GM18873 (cell line): ENCODE data around the gene STAT2.
"Not testable (repeated sequence)": the region's sequence is repeated elsewhere in the genome, so short reads cannot be mapped to it uniquely, and the experiment has no call there.

Source experiments
- ATAC-seq: cut with Tn5 transposase; IDR thresholded peaks from one replicate; pipeline ENCODE4 v1.9.1; 2021; ENCODE audit warnings: mild to moderate bottlenecking, moderate library complexity, moderate number of reproducible peaks; ENCODE audit not compliant: unreplicated experiment, low FRiP score

The STAT2 gene

DNA sequence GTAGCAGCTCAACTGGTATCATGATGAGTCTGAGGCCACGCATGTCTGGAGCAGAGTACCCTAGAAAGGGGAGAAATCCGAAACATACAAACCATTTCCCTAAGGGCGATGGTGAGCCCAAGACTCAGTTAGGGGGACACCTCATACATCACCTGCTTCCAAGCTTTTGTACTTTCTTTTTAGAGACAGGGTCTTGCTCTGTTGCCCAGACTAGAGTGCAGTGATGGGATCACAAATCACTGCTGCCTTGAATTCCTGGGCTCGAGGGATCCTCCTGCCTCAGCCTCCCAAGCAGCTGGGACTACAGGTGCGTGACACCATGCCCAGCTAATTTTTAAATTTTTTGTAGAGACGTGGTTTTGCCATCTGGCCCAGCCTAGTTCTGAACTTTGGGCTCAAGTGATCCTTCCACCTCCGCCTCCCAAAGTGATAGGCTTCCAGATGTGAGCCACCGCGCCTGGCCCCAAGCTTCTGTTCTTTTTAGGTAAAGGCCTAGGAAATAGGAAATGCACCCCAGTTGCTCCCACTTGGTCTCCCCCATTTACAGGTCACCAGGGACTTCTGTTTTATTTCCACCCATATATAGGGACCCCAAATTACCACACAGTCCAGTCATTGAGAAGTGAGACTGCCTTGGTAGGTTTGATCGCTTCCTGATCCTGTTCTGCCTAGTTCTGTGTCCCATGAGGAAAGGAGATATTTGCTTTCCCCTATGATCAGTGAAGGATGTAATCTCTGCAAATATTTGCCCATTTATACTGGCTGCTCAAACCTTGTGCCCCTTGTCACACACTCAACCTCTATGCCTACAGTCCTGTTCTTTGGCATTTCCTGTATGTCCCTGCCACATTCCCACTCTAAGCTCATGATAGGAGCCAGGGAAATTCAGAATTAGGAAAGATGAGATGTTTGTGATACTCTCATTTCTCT is 2.5 kb upstream of the STAT2 start, which contains the start of gene APOF:
APOF (minus strand) TSS at position 728 of the 930 bp plus-strand sequence; CDS start at position 616, 112 bp downstream.
- ATAC-seq, result no peak

DNA sequence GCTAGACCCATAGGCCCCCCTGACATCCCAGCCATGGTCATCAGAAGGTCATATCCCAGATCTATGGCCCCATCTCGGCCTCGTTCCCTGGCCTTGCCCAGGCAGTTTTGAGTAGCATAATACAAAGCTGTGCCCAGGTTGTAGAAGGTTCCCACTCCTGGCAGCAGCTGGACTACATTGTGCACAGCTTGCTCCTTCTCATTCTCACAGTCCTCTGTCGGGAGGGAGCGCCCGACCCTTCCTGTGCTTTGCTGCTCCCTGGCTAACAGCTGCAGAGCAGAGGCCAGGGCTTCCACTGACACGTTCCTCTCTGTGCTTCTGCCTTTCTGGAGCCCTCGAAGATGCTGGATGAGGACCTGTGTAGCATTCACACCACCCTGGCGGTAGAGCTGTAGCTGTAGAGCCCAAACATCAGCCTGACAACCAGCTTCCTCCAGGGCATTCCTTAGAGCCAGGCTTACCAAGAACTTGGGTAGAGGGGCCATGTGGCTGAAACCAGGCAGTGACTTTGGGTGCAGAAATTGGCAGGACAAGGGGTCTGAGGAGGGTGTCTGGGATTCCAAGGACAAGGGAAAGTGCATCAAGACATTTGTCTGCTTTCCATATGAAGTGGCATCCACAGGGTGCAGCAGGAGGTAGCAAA is 1.7 kb upstream of the STAT2 start:
- no peak for ATAC-seq

DNA sequence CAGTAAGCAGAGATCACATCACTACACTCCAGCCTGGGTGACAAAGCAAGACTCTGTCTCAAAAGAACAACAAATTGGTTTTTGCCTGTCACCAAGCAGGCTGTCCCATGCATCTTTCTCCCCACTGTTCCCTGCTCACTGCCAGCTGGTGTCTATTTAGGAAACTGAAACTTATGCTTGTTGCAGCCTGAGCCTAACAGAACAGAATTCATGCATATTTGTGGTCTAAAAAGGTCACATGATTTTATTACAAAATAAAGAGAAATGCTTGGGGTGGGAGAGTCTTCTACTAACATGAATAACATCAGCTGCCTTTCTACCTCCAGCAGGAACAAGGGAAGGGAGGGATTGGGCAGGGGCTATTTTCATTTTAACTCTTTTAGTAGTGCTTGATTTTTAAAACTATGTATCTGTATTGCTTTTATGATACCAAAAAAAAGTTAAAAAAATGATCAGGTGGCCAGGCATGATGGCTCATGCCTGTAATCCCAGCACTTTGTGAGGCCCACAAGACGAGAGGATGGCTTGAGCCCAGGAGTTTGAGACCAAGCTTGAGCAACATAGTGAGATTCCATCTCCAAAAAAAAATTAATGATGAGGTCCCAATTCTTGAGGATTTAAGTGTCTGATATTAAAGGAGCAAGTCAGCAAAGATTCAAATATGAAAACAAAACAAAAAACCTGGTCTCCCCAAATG is 923 bp downstream of the STAT2 start:
- ATAC-seq, result no peak

DNA sequence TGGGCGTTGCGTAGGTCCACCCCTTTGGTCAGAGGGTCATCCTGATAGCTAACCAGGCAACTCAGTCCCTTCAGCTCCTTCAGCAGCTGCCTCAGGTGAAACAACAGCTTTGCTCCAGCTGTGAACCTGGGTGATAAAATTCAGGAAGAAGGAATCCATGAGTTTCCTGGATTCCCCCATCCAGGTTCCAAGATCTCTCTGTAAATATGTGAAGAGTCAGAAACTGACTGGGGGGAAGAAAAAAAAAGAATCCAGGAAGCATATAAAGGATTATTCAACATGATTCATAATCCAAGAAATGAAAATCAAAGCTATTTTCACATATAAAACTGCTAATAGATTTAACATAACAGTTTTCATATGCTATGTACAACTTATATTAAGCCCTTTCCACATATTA is 8.6 kb downstream of the STAT2 start:
- no peak for ATAC-seq

DNA sequence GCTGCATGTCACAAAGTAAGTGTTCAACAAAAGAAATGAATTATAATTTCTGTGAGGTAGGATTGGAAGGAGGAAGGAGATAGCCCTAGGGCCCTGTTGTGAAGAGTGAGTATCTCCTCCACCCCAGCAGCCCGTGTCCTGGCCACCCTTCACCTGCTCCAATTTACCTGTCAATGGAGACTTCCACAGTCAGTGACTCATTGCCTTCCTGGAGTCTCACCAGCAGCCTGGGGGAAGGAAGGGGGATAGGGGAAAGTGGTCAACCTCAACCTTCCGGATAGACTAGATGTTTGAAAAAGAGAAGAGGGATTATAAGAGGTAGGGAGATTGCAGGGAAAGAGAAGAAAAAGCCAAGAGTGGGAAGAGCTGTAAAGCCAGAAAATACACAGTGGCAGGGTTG is 9.2 kb downstream of the STAT2 start:
- ATAC-seq, result no peak

DNA sequence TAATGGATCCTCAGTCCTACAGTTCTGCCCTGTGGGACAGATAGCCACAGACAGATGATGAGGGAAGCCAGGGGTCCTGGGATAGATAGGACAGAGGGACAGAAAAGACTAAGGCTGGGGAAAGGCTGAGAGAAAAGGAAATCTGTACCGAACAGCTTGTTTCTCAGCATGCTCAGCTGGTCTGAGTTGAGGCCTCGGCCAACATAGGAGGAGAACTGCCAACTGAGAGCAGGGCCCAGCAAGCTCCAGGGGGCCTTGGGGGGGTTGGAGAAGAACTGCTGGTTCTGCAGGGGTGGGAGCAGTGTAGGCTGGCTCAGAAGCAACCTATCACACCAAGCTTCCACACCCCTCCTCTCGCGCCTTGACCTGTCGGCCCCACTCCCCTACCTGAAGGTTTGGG is 11.1 kb downstream of the STAT2 start:
- ATAC-seq, result no peak

DNA sequence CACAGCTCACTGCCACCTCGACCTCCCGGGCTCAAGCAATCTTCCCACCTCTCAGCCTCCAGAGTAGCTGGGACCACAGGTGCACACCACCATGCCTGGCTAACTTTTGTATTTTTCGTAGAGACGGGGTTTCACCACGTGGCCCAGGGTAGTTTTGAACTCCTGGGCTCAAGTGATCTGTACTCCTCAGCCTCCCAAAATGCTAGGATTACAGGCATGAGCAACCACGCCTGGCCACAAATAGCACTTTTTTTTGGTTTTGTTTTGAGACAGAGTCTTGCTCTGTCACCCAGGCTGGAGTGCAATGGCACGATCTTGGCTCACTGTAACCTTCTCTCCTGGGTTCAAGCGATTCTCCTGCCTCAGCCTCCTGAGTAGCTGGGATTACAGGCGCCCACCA is 12.7 kb downstream of the STAT2 start:
- ATAC-seq, result not testable (repeated sequence)

DNA sequence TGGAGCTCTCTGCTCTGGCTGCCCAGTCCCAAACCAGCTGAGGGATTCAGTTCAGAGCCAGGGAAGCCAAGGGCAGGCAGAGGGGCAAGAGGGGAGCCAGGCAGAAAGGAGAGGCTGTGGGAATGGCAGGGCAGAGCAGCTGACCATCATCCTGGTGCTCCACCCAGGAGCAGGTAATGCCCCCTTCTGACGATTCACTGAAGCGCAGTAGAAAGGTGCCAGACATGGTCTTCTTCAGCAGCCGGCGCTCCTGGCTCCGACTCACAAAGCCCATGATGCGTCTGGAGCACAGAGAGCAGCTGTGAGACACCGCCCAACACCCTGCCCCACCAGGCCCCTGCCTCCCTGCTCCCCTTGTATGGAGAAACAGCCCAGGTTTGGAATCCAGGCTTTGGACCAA is 13.2 kb downstream of the STAT2 start:
- no peak for ATAC-seq

DNA sequence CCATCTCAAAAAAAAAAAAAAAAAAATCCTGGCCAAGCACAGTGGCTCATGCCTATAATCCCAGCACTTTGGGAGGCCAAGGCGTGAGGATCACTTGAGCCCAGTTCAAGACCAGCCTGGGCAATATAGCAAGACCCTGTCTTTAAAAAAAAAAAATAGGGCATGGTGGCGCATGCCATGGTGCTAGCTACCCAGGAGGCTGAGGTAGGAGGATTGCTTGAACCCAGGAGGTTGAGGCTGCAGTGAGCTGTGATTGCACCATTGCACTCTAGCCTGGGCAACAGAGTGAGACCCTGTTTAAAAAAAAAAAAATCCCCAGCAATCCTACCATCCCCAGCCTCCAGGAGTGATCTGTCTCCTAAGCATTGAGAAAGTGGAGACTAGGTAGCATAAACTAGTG is 17.6 kb downstream of the STAT2 start:
- not testable (repeated sequence) for ATAC-seq

DNA sequence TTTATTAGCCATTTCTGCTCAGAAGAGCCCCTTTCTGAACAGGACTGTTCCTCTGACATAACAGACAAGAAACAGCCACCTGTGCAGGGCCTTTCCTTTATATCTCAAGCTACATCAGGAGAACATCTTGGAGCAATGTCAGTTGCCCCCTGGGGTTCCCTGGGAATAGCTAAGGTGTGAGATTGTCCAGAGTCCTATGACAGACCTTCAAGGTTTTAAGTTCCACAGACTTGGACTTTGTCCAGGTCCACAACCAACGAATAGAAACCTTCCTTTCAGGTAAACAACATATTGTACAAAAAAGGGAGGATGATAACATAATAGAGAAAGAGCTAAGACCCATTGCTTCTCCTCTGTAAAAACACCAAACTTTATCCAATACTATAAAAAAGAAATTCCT is 18.3 kb downstream of the STAT2 start:
- no peak for ATAC-seq

DNA sequence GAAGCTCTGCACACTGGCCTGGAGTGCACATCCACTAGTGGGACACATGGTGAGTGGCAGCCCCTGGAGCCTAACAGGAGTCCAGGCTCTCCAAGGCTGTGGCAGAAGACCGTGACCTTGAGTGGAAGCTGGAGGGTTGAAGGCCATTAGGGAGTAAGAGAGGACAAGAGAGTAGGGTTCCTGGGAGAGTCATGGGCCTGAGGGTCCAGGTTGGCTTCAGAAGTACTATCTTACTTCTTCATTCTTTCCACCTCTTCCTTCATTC is 20.8 kb downstream of the STAT2 start:
- no peak for ATAC-seq

DNA sequence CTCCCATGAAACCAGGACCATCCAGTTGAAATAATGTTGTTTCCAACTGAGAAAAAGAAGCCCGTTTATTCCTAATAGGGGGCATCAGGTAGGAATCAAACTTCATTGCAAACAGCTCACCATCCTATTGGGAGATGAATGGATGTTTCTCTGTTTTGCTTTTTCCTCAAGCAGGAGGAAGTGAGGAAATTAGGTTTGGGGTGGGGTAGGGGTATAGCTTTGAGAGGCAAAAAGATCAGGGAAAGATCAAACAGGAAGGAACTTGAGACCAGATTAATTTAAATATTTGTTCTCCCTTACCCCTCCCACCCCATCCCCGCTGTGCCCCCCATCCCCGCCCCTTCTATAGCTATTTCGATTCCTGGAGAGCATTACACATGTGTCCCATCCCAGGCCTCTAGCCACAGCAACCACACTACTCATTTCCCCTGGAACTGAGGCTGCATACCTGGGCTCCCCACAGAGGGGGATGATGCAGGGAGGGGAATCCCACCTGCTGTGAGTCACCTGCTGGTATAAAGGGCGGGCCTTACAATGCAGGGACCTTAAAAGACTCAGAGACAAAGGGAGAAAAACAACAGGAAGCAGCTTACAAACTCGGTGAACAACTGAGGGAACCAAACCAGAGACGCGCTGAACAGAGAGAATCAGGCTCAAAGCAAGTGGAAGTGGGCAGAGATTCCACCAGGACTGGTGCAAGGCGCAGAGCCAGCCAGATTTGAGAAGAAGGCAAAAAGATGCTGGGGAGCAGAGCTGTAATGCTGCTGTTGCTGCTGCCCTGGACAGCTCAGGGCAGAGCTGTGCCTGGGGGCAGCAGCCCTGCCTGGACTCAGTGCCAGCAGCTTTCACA is 21.4 kb downstream of the STAT2 start, which contains the start of gene IL23A:
IL23A (plus strand) TSS at position 577 of the 850 bp plus-strand sequence; CDS start at position 738, 161 bp downstream.
- peak; percentile 37 for ATAC-seq

DNA sequence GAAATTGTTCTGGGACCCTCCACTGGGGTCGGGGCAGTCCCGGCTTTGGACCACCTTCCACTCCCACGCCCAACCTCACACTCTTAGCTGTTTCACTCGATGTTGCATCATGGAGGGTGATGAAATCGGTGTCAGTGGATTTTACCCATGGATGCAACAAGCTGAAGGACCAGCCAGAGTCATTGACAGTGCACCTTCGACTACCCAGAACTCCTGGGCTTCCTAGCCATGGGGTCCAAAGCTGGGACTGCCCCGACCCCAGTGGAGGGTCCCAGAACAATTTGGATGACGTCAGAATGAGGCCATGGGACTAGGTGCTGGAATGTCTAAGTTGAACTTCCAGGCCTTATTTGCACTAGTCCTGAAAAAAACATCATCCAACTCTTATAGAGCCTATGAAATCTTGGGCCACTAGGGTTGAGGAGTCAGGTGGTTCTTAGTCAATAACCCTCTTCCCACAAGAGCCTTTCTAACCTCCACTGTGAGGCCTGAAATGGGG is 22.1 kb downstream of the STAT2 start:
- no peak for ATAC-seq

DNA sequence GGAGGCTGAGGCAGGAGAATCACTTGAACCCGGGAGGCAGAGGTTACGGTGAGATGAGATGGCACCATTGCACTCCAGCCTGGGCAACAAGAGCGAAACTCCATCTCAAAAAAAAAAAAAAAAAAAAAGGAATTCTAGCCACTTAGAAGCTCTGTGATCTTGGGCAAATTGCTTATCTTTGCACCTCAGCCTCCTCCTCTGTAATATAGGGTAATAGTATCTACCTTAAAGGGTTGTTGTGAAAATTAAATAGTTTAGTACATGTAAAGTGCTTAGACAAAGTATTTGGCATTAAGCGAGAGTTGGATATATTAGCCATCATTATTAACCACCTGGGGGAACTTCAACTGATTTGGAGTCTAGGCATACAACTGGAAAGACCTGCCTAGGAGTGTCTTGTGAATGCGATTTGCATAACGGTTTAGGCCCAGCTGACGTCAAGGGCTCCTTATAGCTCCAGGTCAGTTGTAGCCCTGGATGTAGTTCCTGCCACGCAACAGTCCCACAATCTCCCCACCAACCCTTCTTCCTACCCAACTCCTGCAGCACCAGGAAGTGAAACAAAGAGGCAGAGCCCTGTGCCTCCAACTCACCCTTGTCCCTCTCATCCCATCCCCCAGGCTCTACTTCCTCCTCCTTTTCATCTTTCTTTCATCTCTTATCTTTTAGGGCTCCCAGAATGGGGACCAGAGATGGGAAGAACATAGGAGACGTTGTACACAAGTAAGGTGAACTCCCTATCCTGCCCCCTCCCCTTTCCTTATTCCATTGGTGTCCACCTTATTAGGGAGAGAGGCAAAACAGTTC is 23.3 kb downstream of the STAT2 start:
- no peak for ATAC-seq

DNA sequence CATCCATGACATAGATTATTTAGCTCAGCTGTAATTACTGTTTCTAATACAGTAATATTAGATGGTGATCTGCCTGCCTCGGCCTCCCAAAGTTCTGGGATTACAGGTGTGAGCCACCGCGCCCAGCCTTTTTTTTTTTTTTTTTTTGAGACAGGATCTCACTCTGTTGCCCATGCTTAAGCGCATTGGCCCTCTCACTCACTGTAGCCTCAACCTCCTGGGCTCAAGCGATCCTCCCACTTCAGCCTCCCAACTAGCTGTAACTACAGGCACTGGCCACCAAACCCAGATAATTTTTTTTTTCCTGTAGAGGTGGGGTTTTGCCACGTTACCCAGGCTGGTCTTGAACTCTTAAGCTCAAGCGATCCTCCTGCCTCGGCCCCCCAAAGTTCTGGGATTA is 24.4 kb downstream of the STAT2 start:
- not testable (repeated sequence) for ATAC-seq

DNA sequence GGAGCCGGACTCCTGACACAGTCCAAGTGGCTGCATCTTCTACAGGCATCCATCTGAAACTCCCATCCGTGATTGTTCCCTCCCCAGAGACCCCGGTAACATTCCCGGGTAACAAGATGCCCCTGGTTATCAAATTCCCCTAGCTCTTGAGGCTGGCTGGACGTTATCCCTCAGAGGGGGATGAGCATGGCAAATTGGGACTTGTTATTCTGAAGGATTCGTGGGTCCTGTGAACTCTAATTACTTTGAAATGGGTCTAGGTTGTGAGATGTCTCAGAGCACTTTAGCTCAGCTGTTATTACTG is 25.5 kb downstream of the STAT2 start:
- no peak for ATAC-seq

DNA sequence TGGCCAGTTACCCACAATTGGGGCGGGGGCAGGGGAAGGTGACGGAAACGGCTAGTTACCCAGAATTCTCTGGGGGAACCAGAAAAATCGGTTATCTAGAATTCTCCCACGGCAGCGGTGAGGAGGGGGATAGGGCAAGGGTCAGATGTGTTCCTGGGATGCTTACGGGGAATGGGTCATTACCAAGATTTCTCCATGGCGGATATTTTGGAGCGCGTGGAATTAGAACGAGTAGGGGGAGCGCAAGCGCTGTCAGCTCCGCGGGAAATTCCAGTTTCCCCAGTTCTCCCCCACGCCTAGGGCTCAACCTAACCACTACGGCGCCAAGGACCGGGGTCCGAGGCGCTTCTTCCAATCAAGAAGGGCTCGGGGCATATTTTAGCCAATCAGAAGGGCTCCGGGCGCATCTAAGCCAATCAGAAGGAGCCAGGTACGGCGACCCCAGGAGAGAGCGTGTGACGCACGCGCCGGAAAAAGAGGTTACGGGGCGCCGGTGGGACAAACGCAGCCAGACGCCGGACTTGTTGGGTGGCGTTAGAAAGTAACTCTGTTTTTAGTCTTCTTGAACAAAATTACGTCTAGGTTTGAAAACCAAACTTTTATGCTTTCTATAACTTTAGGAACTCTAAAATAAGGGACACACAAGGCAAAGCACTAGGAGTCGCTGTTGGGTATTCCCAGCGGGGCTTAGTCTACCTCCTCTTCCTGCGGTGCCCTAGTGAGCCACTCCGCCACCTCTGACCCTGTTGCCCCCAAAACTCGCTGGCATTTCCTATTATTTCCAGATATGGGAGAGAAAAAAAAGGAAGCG is 26.0 kb downstream of the STAT2 start, which contains the start of gene PAN2:
PAN2 (minus strand) TSS at position 322 of the 811 bp plus-strand sequence. CDS start 906 bp downstream, outside the sequence.
- ATAC-seq, result peak; percentile 88

DNA sequence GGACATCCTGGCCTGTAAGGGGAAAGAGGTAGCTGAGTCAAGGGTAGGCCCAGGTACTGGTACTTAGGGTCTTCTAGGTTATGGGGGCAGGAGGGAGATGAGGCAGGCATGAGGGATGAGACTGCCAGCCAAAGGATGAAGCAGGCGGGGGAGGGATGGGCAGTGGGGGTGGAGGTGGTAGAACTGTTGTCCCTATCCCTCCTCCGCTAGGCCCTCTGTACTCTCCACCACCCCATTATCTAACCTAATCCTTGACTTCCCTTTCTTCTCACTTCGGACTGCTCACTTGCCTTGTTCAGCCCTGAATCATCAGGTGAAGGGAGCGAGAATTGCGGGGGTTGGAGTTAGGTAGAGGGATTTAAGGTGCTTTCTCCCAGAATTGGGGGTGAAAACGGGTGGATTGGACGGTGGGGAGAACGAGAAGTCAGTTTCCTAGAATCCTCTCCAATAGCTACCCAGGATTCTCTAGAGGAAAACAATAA is 26.7 kb downstream of the STAT2 start:
- no peak for ATAC-seq
